ENCODE results near the gene RILPL2.

GRCh38 chr12:123445388-123446332 lies 9.2 kb upstream of the RILPL2 start:
- TF ChIP-seq CTCF (conservative IDR thresholded peaks at IDR 0.05; ENCODE audit: low read depth in 2 of 2) (no peak), POLR2AphosphoS5 (IDR thresholded peaks at IDR 0.05; ENCODE audit: low read depth) (no peak), EZH2 (IDR thresholded peaks at IDR 0.05; ENCODE audit: low read depth, unreplicated experiment) (no peak), REST (IDR thresholded peaks at IDR 0.05; ENCODE audit: unreplicated experiment) (no peak), EZH2phosphoT487 (IDR thresholded peaks at IDR 0.05; ENCODE audit: unreplicated experiment) (no peak)

Data from GM23338 (cell line).